GM19397 (cell line): ENCODE results near the gene KRT80.

Experiments
- ATAC-seq: cut with Tn5 transposase; IDR thresholded peaks from one replicate; pipeline ENCODE4 v1.9.1; 2021; ENCODE audit warnings: mild to moderate bottlenecking, moderate library complexity; ENCODE audit not compliant: unreplicated experiment

KRT80 gene

GRCh38 chr12:52141875-52142274 lies 49.9 kb downstream of the KRT80 start:
- ATAC-seq, result no peak

GRCh38 chr12:52141306-52141705 lies 50.5 kb downstream of the KRT80 start:
- ATAC-seq, result no peak

- no peak for ATAC-seq
Observed at GRCh38 chr12:52139579-52140062, 52.2 kb downstream of the KRT80 start.

GRCh38 chr12:52139147-52139546 lies 52.7 kb downstream of the KRT80 start:
- no peak for ATAC-seq

GRCh38 chr12:52137746-52138145 lies 54.1 kb downstream of the KRT80 start:
- no peak for ATAC-seq

- ATAC-seq, result no peak
Observed at GRCh38 chr12:52132754-52133161, 59.1 kb downstream of the KRT80 start.

- ATAC-seq, result no peak
Observed at GRCh38 chr12:52130711-52131110, 61.1 kb downstream of the KRT80 start.

GRCh38 chr12:52127683-52128450 lies 63.9 kb downstream of the KRT80 start:
- ATAC-seq, result no peak

GRCh38 chr12:52126605-52127578 lies 64.9 kb downstream of the KRT80 start:
- ATAC-seq, result no peak

GRCh38 chr12:52126050-52126604 lies 65.7 kb downstream of the KRT80 start:
- ATAC-seq, result no peak

- no peak for ATAC-seq
Observed at GRCh38 chr12:52125476-52125900, 66.3 kb downstream of the KRT80 start.

GRCh38 chr12:52123487-52124186 lies 68.2 kb downstream of the KRT80 start:
- no peak for ATAC-seq

GRCh38 chr12:52122904-52123303 lies 68.9 kb downstream of the KRT80 start:
- no peak for ATAC-seq

GRCh38 chr12:52122540-52122871 lies 69.3 kb downstream of the KRT80 start:
- no peak for ATAC-seq

GRCh38 chr12:52121824-52122539 lies 69.8 kb downstream of the KRT80 start:
- ATAC-seq, result no peak

GRCh38 chr12:52120951-52121823 lies 70.6 kb downstream of the KRT80 start:
- ATAC-seq, result no peak

GRCh38 chr12:52119398-52120254 lies 72.2 kb downstream of the KRT80 start:
- no peak for ATAC-seq
